Subcutaneous adipose tissue (tissue), 4 donors: ENCODE data around the gene ALDH1A3. TPM values are rescaled to one million over a fixed set of nuclear protein-coding genes. Genes with fewer than 3 reads are reported as not detected.

Experiments
- total RNA-seq, 4 donors: library from RNA; depleted of rRNA; stranded (reverse); fragments of >200 nt; gene quantifications; one replicate each; pipeline ENCODE4 v1.1.0, GENCODE V29; 2016
- TF ChIP-seq, protein P1 (sequence below): fragments of 450-650 bp; IDR thresholded peaks from one replicate; pipeline ENCODE4 v1.5.1; 2016; ENCODE audit warnings: low read depth, mild to moderate bottlenecking, control low read depth, antibody characterized with exemption, moderate library complexity

The ALDH1A3 gene
- total RNA-seq, 4 donors from 2014 or later: 9.6 to 54.3 (median 36.6) TPM

DNA sequence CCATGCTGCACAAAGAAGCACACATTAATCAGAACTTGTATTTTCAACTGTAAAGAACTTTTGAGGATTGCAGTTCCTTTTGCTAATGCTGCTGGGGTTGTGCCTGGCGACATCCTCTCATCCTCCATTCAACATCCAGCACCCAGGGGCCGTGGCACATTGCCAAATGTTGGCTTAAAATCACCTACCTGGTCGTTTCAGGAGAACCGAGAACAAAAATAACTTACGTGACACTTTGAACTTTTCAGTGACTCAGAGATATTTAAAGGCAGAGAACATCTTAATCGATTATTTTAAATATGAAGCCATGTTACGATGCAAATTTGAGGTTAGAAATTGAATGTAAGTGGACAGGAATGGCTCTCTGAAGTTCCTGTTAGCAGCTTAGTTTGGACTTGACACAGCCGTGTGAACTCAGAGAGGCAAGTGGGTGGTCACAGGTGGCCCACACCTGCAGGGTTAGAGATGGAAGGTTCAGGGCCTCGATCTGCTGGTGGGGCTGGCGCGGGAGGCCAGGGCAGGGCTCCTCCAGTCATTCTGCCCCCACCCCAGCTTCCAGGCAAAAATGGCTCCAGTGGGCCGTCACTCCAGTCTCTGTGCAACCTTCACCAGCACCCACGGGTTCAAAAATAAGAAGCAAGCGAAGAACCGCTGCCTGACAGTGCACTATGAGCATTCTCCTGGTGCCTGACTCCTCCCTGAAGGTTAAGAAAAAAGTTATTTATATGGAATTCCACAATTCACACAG lies 51.7 kb downstream of the ALDH1A3 start:
- TF ChIP-seq, protein P1, sequence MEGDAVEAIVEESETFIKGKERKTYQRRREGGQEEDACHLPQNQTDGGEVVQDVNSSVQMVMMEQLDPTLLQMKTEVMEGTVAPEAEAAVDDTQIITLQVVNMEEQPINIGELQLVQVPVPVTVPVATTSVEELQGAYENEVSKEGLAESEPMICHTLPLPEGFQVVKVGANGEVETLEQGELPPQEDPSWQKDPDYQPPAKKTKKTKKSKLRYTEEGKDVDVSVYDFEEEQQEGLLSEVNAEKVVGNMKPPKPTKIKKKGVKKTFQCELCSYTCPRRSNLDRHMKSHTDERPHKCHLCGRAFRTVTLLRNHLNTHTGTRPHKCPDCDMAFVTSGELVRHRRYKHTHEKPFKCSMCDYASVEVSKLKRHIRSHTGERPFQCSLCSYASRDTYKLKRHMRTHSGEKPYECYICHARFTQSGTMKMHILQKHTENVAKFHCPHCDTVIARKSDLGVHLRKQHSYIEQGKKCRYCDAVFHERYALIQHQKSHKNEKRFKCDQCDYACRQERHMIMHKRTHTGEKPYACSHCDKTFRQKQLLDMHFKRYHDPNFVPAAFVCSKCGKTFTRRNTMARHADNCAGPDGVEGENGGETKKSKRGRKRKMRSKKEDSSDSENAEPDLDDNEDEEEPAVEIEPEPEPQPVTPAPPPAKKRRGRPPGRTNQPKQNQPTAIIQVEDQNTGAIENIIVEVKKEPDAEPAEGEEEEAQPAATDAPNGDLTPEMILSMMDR: no peak

DNA sequence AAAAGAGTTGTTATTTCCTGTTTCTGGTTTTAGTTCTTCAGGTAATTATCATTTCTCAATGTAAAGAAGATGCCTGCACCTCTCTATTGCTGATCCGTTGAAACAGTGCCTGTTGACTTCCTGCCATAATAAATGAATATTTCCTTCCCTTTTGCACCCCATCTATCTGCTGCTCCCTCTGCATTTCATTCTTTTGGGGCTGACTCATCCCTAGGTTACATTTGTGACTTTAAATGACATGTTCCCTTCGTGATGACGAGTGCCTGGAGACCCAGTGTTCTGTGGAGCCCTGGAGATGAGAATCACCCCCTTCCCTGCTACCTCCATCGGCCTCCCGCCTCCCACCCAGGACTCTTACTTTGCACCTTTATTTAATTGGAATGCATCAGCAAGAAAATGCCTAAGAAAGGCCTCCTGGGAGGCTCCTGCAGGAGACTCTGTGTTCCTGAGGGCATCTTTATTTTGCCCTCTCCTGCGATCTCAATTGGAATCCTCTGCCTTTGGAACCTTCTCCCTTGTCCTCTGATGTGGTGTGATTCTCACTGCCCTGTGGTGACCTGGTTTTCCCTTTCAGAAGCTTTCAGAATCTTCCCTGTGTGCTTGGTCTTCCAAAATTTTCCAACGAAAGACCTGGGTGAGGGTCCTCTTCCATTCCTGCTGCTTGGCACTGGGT lies 53.2 kb downstream of the ALDH1A3 start:
- TF ChIP-seq, protein P1: no peak

DNA sequence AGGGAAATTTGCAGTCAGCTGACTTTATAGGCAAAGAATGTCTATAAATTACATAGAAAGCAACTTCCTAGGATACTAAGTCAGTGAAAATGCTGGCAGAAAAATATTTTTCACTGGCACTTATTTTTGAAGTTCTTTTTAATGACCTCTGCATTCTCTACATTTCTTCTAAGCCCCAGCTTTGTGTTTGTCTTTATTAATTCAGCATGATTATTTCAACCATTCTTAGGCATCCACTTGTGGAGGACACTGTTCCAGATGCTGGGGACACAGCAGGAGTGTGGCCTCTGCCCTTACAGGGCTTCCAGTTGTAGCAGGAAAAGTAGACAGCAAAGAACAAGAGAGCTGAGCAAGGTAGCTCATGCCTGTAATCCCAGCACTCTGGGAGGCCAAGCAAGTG lies 54.5 kb downstream of the ALDH1A3 start:
- TF ChIP-seq, protein P1: no peak

DNA sequence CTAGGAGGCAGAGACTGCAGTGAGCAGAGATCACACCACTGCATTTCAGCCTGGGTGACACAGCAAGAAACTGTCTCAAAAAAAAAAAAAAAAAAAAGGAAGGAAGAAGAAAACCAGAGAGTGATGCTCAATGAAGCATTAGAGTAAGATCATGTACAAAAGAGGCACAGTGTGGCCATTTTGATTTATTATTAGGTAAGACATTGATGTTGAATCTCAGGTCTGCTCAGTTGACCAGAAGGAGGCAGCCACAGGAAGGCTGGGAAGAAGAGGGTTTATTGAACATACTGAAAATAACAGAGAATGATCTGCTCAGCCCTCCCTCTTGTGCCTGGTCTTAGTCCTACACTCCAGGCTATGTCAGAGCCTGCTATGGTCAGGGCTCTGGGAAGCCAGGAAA lies 55.1 kb downstream of the ALDH1A3 start:
- TF ChIP-seq, protein P1: no peak

DNA sequence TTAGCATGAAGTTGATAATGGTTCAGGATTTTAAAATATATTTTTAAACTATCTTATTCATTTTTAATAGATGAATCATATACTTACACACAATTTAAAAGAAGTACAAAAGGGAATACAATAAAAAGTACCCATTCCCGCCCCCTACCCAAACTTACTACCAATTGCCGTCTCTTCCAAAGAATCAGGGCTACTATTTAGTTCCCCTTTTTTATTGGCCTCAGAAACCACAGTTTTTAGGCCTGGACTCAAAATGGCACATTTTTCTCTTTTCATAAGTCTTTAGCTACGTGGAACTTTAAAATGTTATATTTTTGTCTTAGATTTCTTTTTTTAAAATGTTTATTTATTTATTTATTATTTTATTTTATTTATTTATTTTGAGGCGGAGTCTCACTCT lies 57.5 kb downstream of the ALDH1A3 start:
- TF ChIP-seq, protein P1: no peak

DNA sequence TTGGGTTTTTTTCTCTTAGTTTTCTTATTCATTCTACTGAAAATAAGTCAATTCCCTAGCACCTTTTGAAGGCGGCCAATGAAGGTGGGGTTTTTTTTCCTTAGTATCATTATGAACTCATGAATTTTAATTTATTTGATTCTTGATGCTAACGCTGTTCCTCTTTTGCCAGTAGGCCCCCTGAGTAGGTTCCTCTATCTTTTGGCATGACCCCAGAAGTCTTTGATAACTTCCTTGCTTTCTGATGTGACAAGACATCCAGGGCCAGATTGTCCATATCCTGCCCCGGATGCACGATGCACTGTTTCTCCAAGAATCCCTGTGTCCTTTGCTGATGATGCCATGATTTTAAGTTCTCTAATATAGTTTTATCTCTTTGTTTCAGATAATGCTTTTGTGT lies 60.2 kb downstream of the ALDH1A3 start:
- TF ChIP-seq, protein P1: no peak

DNA sequence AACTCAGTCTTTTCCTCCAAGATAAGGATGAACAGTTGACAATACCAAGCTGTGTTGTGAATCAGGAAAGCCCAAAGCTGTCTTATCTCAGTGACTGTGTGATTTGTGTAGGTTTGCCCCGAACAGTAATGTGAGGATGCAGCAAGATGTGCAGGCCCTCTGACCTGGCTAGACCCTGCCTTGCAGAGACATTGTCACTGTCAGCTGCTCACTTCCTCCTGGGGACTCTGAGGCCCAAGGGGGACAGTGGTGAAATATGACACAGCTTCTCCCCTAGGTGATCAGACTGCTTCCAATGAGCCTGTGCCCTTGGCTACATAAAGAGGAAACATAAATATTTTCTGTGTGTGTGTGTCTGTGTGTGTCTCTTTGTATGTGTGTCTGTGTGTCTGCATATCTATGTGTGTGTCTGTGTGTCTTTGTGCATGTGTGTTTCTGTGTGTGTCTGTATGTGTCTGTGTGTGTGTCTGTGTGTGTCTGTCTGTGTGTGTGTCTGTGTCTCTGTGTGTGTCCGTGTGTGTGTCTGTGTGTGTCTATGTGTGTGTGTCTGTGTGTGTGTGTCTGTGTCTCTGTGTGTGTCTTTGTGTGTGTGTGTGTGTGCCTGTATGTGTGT lies 61.2 kb downstream of the ALDH1A3 start:
- TF ChIP-seq, protein P1: no peak
